Neural cell (in vitro differentiated cells): ENCODE measurements around the gene MBNL2. TPM values are rescaled to one million over a fixed set of nuclear protein-coding genes. Genes with fewer than 3 reads are reported as not detected.

ENCODE experiments used
- H2AFZ ChIP-seq: fragments of 200-600, 300-800 bp; sonication (generic), shearing (Covaris generic); 2 replicates; pipeline ENCODE4 v1.6.0; 2014; ENCODE audit warnings: low read depth, mild to moderate bottlenecking, antibody characterized with exemption, low read length, moderate library complexity
- H3F3A ChIP-seq: fragments of 200-600 bp; shearing (Covaris generic); 2 replicates; pipeline ENCODE4 v1.6.1; 2016; ENCODE audit warnings: mild to moderate bottlenecking, moderate library complexity, mixed read lengths, antibody characterized with exemption, low read length; ENCODE audit not compliant: insufficient read depth, poor library complexity, severe bottlenecking
- H3K27ac ChIP-seq: fragments of 200-600, 300-800 bp; sonication (generic), shearing (Covaris generic); 2 replicates; pipeline ENCODE4 v1.5.1; 2014; ENCODE audit warnings: mild to moderate bottlenecking, low read length, moderate library complexity
- H3K27me3 ChIP-seq: fragments of 300-800, 200-600 bp; sonication (generic), shearing (Covaris generic); 2 replicates; pipeline ENCODE4 v1.6.0; 2014; ENCODE audit warnings: mild to moderate bottlenecking, low read depth, low read length, moderate library complexity; ENCODE audit not compliant: insufficient read depth
- H3K36me3 ChIP-seq: fragments of 300-800, 200-600 bp; sonication (generic), shearing (Covaris generic); 2 replicates; pipeline ENCODE4 v1.5.1; 2014; ENCODE audit warnings: mild to moderate bottlenecking, antibody characterized with exemption, low read length, moderate library complexity; ENCODE audit not compliant: insufficient read depth
- H3K4me2 ChIP-seq: fragments of 300-800, 200-600 bp; sonication (generic), shearing (Covaris generic); 2 replicates; pipeline ENCODE4 v1.6.0; 2014; ENCODE audit warnings: mild to moderate bottlenecking, low read length
- H3K4me3 ChIP-seq: fragments of 300-800, 200-600 bp; sonication (generic), shearing (Covaris generic); 2 replicates; pipeline ENCODE4 v1.5.1; 2014; ENCODE audit warnings: mild to moderate bottlenecking, low read length, moderate library complexity
- H3K79me2 ChIP-seq: fragments of 200-600 bp; shearing (Covaris generic); replicated peaks from 2 replicates; pipeline ENCODE4 v1.6.0; 2014; ENCODE audit warnings: mild to moderate bottlenecking, low read length, moderate library complexity; ENCODE audit not compliant: insufficient read depth
- H3K9ac ChIP-seq: fragments of 300-800, 200-600 bp; sonication (generic), shearing (Covaris generic); 2 replicates; pipeline ENCODE4 v1.6.1; 2016; ENCODE audit warnings: mild to moderate bottlenecking, low read length, mixed read lengths
- H3K9me2 ChIP-seq: fragments of 200-600 bp; shearing (Covaris generic); 2 replicates; pipeline ENCODE4 v1.6.1; 2016; ENCODE audit warnings: mild to moderate bottlenecking, low read length, mixed read lengths; ENCODE audit not compliant: insufficient read depth
- H3K9me3 ChIP-seq: fragments of 200-600, 300-800 bp; sonication (generic), shearing (Covaris generic); 2 replicates; pipeline ENCODE4 v1.6.1; 2016; ENCODE audit warnings: mild to moderate bottlenecking, mixed run types, low read length, moderate library complexity, mixed read lengths
- H4K20me1 ChIP-seq: fragments of 200-600 bp; shearing (Covaris generic); 2 replicates; pipeline ENCODE4 v1.6.1; 2016; ENCODE audit warnings: mild to moderate bottlenecking, mixed run types; ENCODE audit not compliant: insufficient read depth
- CTCF ChIP-seq: fragments of 450-650 bp; IDR thresholded peaks from 2 replicates; pipeline ENCODE4 v1.5.1; 2014; ENCODE audit warnings: antibody characterized with exemption, mild to moderate bottlenecking, moderate library complexity; ENCODE audit not compliant: poor library complexity, severe bottlenecking
- EP300 ChIP-seq: fragments of 450-650 bp; conservative IDR thresholded peaks from 2 replicates; pipeline ENCODE4 v1.6.1; 2014; ENCODE audit warnings: antibody characterized with exemption, mild to moderate bottlenecking, moderate library complexity; ENCODE audit not compliant: poor library complexity, severe bottlenecking
- EZH2 ChIP-seq: fragments of 200-600, 300-800 bp; shearing (Covaris generic), sonication (generic); IDR thresholded peaks from 2 replicates; pipeline ENCODE4 v1.6.1; 2014; ENCODE audit warnings: antibody characterized with exemption, low read length, borderline replicate concordance, mild to moderate bottlenecking; ENCODE audit not compliant: insufficient read depth, poor library complexity, severe bottlenecking
- MXI1 ChIP-seq: fragments of 450-650 bp; conservative IDR thresholded peaks from 2 replicates; pipeline ENCODE4 v1.6.1; 2014; ENCODE audit warnings: antibody characterized with exemption, mild to moderate bottlenecking; ENCODE audit not compliant: poor library complexity, severe bottlenecking
- POLR2AphosphoS5 ChIP-seq: IDR thresholded peaks from 2 replicates; pipeline ENCODE4 v1.6.1; 2012
- RAD21 ChIP-seq: fragments of 450-650 bp; conservative IDR thresholded peaks from 2 replicates; pipeline ENCODE4 v1.6.1; 2014; ENCODE audit warnings: antibody characterized with exemption, mild to moderate bottlenecking, moderate library complexity
- REST ChIP-seq: IDR thresholded peaks from 2 replicates; pipeline ENCODE4 v1.6.1; 2012; ENCODE audit warnings: borderline replicate concordance
- SMC3 ChIP-seq: fragments of 450-650 bp; conservative IDR thresholded peaks from 2 replicates; pipeline ENCODE4 v1.6.1; 2014; ENCODE audit warnings: antibody characterized with exemption, mild to moderate bottlenecking, moderate library complexity; ENCODE audit not compliant: poor library complexity
- TAF1 ChIP-seq: IDR thresholded peaks from 2 replicates; pipeline ENCODE4 v1.6.1; 2012; ENCODE audit warnings: low read depth
- polyA plus RNA-seq: library from polyadenylated mRNA; depleted of rRNA; stranded (reverse); fragments of >200 nt; gene quantifications from 2 replicates; pipeline ENCODE4 v1.2.3, GENCODE V29; 2014

Gene MBNL2
- polyA plus RNA-seq, 1 donor from 2014 or later = 4.3 TPM

- Histone ChIP-seq H3K79me2 (no peaks in the 10 kb centered on the region), H3K4me3 (no peak overlapping the region), H3K9me3 (no peaks in the 10 kb centered on the region), H3K36me3 (no peaks in the 10 kb centered on the region), H3F3A (no peaks in the 10 kb centered on the region), H4K20me1 (no peaks in the 10 kb centered on the region), H3K9me2 (no peaks in the 10 kb centered on the region), H3K27ac (no peak overlapping the region), H3K9ac (no peak overlapping the region), H3K27me3 (no peaks in the 10 kb centered on the region), H2AFZ (no peak overlapping the region), H3K4me2 (no peak overlapping the region)
- TF ChIP-seq POLR2AphosphoS5 (no peak), TAF1 (no peak), RAD21 (no peak), SMC3 (no peak), MXI1 (no peak), CTCF (no peak), EZH2 (no peak), EP300 (no peak), REST (no peak)
These were observed 99.6 kb downstream of the MBNL2 start for GRCh38 chr13:97321616-97322321.

- no peak overlapping the region for H3K4me2 ChIP-seq
- no peaks in the 10 kb centered on the region for H3K36me3 ChIP-seq
- H3F3A ChIP-seq = no peaks in the 10 kb centered on the region
- H3K27me3 ChIP-seq = no peaks in the 10 kb centered on the region
- H3K27ac ChIP-seq = no peak overlapping the region
- H4K20me1 ChIP-seq = no peaks in the 10 kb centered on the region
- H3K79me2 ChIP-seq = no peaks in the 10 kb centered on the region
- no peak overlapping the region for H3K9ac ChIP-seq
- H3K9me2 ChIP-seq = no peaks in the 10 kb centered on the region
- no peak overlapping the region for H2AFZ ChIP-seq
- H3K4me3 ChIP-seq = no peak overlapping the region
- TF ChIP-seq SMC3 (no peak), TAF1 (no peak), EP300 (no peak), REST (no peak), CTCF (no peak)
- H3K9me3 ChIP-seq = no peaks in the 10 kb centered on the region
These were observed 100.7 kb downstream of the MBNL2 start for GRCh38 chr13:97322740-97323342.
